HG03060 (cell line): ENCODE results near the gene LDB3.

ENCODE experiments used
- ATAC-seq: cut with Tn5 transposase; IDR thresholded peaks from one replicate; pipeline ENCODE4 v1.9.1; 2021; ENCODE audit warnings: low read depth, moderate number of reproducible peaks; ENCODE audit not compliant: unreplicated experiment

LDB3 gene

DNA sequence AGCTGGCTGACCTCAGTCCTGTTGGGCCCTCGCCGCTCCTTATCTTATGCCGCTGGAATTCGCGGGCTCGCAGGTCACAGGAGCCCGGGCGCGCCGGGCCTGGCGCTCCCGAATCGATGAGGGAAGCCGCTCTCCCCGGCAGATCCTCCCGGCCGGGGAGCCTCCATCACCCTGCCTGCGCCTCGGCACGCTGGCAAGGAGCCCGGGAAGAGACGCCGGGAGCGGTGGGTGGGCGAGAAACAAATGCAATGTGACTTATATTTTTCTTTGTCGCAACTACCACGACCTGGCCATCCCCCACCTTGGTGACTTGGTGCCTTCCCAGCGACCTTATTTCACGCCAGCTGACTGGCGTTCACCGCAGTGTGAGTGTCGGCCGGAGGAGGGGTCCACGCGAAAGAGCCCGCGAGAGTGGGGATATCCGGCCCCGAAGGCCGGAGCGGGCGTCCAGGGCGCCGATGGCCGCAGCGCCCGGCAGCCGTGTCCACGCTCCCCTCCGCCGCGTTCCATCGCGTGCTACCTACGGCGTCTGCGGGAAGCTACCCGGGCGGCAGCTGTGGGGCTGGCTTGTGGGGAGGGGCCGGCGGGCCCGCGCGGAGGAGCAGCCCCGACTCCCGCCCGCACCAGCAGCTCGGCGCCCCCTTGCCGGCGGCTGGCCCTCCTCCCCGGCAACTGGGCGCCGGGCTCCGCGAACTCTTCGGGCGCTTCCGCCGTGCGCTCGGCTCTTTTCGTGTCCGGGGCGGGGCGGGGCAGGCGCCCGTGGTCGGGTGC, 87.6 kb downstream of the LDB3 start:
- ATAC-seq: peak; percentile 32

DNA sequence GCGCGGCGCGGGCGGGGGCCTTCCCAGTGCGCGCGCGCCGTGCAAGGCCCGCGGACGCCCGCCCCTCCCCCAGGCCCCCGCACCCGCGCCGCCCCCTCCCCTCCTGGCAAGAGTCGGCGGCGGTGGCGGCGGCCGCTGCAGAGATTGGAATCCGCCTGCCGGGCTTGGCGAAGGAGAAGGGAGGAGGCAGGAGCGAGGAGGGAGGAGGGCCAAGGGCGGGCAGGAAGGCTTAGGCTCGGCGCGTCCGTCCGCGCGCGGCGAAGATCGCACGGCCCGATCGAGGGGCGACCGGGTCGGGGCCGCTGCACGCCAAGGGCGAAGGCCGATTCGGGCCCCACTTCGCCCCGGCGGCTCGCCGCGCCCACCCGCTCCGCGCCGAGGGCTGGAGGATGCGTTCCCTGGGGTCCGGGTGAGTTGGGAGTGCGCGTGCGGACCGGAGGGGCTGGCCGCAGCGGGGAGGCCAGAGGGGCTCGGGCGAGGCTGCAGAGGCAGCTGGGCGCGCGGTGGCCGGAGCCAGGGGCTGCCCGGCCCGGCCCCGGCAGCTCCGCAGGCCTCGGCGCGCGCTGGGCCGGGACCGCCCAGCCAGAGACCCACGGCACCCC, 88.3 kb downstream of the LDB3 start, which contains the start of gene BMPR1A:
TSS of gene BMPR1A (plus strand) at position 109 of the 602 bp plus-strand sequence. CDS start 119,400 bp downstream, outside the sequence.
- peak; percentile 13 for ATAC-seq

DNA sequence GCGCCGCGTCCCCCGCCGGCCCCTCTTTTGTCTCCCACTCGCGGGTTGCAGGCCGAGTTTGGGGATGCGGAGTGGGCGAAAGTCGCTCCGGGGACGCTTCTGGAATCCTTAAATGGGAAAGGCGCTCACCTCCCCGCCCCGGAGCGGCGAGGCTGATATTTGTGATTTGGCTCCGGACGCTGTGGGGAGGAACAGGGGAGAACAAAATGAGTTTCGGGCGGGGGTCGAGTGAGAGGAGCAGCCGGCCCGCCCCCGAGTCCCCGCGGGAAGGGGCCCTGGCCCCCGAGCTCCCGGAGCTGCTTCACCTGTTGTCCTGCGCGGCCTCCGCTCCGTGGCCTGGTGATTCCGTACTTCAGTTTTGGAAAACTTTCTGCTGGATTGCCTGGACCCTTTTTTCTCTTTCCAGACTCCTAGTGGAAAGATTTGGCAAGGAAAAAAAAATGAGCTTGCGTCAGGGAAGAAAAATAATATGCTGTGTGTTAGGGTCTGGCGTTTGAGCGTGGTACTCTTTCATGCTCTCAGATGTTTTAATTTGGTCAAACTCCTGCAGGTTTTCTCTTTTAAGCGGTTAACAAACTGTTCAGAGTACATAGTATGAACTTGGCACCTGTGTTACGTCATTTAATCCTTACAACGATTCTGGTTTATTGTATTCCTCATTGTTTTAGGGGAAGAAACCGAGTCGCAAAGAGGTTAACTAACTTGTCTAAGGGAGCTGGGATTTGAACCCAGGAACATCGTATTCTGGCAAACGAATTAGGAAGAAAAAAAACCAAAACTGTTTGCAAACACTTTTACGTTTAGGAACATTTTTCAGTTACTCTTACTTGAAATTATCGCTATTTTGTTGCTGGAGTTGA, 89.0 kb downstream of the LDB3 start:
- ATAC-seq: no peak

DNA sequence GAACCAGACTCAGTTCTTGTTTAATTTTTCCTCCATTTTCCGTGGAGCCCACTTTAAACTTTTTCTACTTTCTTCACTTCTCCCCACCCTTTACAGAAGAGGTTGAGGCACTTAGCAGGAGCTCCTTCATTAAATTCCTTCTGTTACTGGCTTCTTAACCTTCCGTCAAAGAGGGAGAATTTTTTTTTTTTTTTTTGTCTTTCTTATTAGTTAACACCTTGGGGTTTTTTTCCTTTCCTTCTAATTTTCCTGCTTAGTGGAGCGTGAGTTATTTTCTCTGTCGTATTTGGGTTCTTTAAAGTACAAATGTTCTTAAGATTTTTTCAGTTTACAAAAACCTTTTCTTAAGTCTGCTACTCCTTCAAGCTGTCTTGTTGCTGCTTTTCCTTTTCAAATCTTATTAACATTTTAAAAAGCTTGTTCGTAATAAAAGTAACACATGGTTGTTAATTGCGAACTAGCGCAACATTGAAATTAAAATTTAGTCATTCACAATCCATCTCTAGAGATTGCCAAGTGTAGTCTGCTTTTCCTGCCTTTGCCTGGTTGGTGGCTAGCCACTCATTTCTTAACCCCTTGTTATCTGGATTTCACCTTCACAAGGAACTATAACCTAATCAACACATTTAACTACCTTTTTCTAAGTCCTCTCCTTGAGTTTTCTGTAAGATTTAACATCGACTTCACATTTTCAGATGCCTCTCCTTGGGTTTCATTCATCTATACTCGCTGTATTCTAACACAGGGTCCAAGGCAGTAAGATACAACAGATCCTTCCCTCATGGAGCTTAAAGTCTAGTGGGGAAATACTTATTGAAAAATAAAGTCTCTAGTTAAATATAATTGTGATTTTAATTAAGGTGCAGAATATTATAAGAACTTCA, 90.1 kb downstream of the LDB3 start:
- no peak for ATAC-seq

DNA sequence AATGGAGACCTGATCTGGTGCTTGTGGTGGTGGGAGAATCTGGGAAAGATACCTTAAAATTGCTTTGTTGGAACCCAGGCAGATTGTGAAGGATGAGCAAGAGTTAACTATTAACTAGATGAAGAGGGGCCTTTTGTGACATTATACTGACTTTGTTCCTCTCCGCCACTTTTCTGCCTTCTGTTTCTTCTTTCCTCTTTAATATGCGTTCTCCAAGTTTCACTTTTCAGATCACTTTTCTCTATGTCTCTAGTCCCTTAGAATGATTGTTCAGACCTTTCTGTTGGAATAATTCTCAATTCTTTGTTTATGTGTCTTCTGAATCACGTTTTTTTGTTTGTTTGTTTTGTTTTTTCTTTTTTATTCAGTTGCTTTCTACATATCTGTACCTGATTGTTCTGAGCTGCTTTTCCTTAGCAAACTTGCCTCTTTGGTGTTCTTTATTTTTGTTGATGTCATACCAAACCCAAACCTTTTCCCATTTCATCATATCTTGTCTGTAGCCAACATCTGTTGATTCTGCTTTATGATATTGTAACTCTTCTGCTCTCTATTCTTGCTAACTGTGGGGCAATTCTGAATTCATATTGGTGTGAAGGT, 90.9 kb downstream of the LDB3 start:
- no peak for ATAC-seq

DNA sequence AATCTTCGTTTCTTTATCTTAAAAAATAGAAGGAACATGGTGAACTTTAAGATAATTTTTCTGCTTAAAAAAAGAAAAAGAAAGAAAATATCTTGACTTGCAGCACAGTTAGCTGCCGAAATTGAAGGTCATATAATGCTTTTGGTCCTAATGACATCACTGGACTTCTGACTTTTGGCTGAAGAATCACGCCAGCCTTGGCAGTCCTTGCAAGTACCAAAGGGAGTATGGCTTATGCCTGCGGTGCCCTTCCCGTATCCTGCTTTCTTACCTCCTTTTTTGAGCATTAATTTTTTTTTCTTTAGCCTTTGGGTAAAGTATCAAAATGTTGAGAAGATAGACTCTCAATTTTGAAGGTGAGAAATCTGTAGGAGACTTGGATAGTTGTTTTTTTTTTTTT, 95.1 kb downstream of the LDB3 start:
- ATAC-seq: no peak

DNA sequence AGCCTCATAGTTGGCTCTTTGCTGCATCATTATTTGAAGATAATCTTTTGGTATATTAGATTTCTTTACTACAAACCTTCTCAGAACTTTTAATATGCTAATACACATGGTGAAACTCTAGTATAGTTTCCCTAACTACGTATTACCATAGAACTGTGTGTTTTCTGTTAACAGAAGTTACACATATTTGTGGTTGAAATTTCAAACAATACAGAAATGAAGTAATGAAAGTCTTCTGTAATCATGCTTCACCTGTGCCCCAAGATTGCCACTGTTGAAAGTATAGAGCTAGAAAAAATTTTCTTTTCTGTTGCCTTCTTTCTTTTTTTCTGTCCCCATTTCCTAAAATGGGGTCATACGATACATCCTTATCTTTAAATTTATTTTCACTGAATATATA, 97.2 kb downstream of the LDB3 start:
- no peak for ATAC-seq

DNA sequence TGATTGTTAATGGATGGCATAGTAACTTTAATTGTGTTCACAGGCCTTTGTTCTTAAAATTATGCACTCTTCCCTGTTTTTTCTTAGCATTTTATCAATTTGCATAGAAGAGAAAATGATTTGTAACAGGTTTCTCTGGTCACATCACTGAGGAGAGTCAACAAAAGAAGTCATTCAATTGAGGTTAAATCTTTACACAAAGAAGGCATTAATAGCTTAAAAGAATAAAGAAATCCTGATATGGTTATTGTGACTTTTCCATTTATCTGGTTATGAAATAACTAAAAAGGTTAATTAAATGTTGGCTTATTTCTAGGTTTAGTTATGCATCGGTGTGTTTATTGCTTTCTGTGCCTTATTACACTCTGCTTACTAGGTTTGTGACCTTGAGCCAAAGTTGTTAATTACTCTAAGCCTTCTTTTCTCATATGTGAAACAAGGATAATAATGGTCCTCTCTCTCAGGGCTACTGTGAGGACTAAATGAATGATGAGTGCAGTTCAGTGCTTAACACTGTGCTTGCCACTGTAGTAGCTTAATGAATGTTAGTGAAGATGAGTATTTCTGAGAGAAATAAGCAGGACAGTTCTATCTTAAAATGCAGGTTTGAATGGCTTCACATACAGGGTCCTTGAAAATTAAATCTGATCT, 100.2 kb downstream of the LDB3 start:
- ATAC-seq: no peak

DNA sequence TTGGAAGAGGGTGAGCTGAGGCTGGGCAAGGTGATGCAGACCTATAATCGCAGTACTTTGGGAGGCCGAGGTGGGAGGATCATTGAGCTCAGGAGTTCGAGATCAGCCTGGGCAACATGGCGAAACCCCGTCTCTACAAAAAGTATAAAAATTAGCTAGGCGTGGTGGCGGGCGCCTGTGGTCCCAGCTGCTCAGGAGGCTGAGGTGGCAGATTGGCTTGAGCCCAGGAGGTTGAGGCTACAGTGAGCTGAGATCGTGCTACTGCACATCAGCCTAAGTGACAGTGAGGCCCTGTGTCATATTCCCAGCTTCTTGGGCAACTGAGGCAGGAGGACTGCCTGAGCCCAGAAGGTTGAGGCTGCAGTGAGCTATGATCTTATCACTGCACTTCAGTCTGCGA, 101.7 kb downstream of the LDB3 start:
- no peak for ATAC-seq

DNA sequence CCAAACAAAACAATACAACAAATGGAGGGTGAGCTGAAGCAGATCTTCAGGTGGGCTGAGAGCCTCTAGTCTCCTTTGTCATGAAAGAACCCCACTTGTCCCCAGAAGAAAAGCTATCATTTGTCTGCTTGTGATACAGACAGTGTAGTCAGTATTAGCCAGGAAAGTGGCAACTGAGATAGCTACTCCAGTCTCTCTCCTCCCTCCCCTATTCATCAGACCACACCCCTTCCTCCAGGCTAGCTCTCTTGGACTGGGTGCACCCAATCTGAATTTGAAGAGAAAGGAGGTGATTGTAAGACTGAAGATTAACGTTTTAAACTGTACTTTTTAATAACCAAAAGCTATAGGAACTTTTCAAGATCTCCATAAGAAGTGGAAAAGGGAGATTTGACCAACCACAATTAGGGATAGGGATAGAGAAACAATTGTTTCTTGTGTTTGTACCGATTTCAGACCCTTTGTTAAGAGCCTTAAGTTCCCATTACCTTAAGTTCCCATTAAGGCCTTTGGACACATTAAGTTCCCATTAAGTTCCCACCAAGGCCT, 102.2 kb downstream of the LDB3 start:
- ATAC-seq: no peak

DNA sequence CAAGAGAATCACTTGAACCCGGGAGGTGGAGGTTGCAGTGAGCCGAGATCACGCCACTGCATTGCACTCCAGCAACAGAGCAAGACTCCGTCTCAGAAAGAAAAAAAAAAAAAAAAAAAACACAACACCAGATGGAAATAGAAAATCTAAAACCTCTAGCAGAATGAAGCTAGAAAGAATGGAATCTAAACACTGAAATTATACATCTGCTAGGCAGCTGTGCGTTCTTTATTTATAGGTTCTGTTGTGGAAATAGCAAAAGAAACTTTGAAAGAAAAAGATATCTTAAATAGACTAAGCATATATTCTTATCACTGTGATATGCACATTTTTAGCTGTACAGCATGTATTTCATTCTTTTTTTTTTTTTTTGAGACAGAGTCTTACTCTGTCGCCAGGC, 105.2 kb downstream of the LDB3 start:
- ATAC-seq: no peak

DNA sequence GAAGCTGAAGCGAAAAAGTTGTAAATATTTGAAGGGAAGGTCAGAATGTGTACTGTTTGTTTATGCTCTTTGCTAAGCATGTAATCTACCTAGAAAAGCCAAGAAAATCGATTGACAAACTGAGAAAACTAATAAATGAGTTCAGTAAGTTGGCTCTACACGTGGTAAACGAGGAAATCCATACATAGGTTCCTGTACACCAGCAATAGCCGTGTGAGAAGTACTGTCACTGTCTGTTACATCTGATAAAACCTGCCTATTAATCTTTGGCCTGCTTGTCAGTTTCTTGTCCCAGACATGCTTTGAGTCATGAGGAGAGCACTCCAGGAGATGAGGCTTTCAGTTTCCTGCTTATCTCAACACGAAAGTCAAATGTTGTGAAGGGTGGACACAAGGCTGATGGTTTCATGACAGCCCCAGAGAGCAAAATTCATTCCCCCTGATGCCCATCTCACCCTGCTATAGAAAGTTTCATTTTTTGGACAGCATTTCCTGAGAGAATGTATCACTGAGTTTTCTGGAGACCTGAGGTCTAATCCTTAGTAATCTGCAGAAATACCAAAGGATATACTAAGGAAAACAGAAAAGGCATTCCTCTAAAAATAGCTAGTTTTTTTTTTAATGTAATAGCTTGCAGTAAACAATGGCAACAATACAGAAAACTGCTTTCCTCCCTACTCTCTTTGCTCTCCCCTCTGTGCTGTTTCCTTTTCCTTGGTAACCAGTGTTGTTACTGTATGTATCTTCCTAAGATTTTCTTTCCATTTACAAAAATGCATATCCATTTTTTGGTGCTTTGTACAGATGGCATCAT, 107.0 kb downstream of the LDB3 start:
- no peak for ATAC-seq

DNA sequence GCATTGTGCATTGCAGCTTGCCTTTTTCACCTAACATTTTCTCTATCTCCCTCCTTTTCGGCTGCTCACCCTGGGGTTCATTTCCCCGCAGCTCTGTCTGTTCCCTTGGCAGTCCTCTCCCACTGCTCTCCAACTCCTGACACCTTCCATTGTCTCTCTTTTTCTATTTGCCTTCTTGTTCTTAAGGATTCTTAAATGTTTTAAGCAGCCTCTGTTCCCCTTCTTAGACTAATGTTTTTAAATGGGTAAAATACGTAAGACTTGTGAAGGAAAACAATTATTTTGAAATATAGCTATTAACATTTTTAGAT, 107.5 kb downstream of the LDB3 start:
- no peak for ATAC-seq

DNA sequence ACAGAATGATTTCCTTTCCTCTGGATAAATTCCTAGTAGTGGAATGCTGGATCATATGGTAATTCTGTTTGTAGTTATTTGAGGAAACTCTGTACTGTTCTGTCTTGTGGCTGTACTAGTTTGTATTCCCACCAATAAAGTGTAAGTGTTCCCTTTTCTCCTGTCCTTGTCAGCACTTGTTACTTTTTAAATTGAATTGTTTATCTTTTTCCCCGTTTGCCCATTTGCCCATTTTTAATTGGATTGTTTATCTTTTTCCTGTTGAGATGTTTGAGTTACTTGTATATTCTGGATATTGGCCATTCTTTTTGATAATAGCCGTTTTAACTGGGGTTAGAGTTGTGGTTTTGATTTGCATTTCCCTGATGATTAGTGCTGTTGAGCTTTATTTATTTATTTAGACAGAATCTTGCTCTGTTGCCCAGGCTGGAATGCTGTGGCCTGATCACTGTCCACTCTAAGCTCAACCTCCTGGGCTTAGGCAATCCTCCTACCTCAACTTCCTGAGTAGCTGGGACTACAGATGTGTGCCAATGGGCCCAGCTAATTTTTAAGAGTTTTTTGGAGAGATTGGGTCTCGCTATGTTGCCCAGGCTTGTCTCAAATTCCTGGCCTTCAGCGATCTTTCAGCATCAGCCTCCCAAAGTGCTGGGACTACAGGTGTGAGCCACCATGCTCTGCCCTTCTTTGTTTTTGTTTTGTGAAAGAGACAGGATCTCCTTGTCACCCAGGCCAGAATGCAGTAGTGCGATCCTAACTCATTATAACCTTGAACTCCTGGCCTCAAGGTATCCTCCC, 111.1 kb downstream of the LDB3 start:
- no peak for ATAC-seq

DNA sequence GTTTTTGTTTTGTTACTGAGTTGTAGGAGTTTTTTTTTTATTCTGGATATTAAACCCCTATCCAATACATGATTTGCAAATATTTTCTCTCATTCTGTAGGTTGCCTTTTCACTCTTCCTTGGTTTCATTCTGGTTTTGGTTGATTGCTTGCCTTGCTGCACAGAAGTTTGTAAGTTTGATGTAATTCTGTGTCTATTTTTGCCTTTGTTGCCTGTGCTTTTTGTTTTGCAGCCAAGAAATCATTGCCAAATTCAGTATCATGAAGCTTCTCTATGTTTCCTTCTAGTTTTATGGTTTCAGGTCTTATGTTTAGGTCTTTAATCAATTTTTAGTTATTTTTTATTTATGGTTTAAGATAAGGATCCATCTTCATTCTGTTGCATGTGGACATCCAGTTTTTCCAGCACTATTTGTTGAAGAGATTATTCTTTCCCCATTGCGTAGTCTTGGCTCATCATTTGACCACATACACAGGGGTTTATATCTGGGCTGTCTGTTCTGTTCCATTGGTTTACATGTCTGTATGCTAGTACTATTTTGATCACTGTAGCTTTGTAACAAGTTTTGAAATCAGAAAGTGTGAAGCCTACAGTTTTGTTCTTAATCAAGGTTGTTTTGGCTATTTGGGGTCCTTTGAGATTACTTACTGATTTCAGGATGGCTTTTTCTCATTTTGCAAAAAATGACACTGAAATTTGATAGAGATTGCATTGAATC, 114.5 kb downstream of the LDB3 start:
- no peak for ATAC-seq

DNA sequence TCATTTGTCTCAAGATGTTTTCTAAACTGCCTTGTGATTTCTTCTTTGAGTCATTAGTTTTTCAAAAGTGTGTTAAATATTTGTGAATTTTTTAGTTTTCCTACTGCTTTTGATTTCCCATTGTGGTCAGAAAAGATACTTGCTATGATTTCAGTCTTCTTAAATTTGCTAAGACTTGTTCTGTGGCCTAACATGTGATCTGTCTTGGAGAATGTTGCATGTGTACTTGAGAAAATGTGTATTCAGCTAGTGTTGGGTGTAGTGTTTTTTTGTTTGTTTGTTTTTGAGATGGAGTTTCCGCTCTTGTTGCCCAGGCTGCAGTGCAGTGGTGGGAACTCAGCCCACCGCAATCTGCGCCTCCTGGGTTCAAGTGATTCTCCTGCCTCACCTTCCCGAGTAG, 116.7 kb downstream of the LDB3 start:
- no peak for ATAC-seq
